A673 (cell line): ENCODE results near the gene GPR39.

ENCODE experiments used
- CTCF ChIP-seq: fragments of 300-800, 200-600 bp; sonication (generic); conservative IDR thresholded peaks from 2 replicates; pipeline ENCODE4 v1.5.1; 2017; ENCODE audit warnings: low read depth, mild to moderate bottlenecking, antibody characterized with exemption, low read length, moderate library complexity, mixed read lengths
- EZH2 ChIP-seq: fragments of 200-600 bp; sonication (generic); IDR thresholded peaks from 2 replicates; pipeline ENCODE4 v1.6.1; 2017; ENCODE audit warnings: borderline replicate concordance, low read depth, mild to moderate bottlenecking, mixed read lengths, antibody characterized with exemption, low read length; ENCODE audit not compliant: poor library complexity, severe bottlenecking

DNA sequence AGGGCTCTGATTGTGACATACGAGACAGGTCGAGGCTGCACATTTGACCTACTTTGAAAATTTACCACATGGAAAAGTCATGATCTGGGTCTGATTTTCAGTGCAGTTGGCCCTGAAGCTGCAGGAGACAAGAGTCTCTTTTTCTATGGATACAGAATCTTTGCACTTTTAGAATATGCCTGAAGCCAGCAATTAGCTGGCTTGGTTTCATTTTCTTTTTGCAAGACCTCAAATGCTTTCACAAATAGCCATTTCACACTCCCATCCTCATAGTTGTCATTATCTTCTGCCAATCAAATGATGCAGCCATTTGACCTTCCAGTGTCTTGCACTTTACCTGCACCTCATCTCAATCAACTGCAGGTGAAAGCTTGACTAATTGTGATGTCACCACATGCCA, 59.0 kb downstream of the GPR39 start:
- TF ChIP-seq CTCF (no peak), EZH2 (no peak)
